Measurements from ENCODE around the gene APOBR. TPM values are rescaled to one million over a fixed set of nuclear protein-coding genes. Genes with fewer than 3 reads are reported as not detected.
"Not testable (repeated sequence)": the region's sequence is repeated elsewhere in the genome, so short reads cannot be mapped to it uniquely, and the experiment has no call there.

The APOBR gene, protein sequence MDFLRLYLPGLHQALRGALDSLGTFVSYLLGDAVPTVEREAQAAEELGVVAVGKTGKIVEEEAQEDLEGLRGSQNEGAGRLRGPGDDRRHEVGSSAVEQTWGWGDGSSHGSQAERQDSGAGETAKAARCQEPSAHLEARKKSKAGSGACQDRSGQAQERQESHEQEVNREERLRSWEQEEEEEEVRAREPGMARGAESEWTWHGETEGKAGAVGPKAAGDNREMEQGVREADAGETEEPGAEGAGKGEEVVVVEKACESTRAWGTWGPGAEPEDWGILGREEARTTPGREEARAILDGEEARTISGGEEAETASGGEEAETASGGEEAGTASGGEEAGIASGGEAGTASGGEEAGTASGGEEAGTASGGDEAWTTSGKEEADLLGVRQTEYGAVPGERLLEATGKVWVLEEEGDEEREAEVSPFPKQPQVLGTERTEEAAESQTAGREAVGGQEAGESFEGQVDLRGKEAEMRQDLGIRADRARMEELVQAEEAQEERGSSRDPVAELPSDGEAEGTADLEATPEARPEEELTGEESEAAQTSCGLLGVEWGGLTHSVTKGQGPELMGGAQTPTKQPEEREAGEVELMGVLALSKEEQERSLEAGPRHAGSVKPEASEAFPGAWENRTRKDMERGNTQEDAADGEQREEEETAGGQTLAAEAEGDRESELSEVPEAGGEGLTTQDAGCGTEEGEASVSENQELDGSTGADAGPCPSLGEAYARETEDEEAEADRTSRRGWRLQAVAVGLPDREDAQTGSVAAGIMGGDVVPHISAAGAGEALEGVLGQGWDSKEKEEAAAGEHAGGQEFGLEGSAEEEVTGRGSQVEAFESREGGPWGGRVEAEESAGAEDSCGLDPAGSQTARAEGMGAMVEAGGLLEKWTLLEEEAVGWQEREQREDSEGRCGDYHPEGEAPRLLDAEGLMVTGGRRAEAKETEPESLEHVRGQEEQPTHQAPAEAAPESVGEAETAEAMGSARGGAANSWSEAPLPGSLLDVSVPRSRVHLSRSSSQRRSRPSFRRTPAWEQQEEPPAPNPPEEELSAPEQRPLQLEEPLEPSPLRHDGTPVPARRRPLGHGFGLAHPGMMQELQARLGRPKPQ
- polyA plus RNA-seq (ENCODE audit: insufficient read length in 12 of 12), result 1 to 10 TPM in 2 of 12 donors, under 1 TPM in 9, not detected in 1; 0.40 to 5.0 (median 0.58) TPM
- long read RNA-seq, donor 1, partial matches to known transcripts, result 20 of 20 reads
- long read RNA-seq, donor 1, other reads (novel, unspliced or antisense), result 0 of 20 reads
- long read RNA-seq, donor 2, result 0 reads
- long read RNA-seq, donor 3, result 0 reads
- long read RNA-seq, donor 4, result 0 reads
- long read RNA-seq, donor 5, result 0 reads
- long read RNA-seq, donor 6, result 0 reads
- long read RNA-seq, donor 7, result 0 reads
- long read RNA-seq, donor 8, result 0 reads
- long read RNA-seq, donor 9, result 0 reads
- long read RNA-seq, donor 10, result 0 reads
- long read RNA-seq, donor 11, result 0 reads

DNA sequence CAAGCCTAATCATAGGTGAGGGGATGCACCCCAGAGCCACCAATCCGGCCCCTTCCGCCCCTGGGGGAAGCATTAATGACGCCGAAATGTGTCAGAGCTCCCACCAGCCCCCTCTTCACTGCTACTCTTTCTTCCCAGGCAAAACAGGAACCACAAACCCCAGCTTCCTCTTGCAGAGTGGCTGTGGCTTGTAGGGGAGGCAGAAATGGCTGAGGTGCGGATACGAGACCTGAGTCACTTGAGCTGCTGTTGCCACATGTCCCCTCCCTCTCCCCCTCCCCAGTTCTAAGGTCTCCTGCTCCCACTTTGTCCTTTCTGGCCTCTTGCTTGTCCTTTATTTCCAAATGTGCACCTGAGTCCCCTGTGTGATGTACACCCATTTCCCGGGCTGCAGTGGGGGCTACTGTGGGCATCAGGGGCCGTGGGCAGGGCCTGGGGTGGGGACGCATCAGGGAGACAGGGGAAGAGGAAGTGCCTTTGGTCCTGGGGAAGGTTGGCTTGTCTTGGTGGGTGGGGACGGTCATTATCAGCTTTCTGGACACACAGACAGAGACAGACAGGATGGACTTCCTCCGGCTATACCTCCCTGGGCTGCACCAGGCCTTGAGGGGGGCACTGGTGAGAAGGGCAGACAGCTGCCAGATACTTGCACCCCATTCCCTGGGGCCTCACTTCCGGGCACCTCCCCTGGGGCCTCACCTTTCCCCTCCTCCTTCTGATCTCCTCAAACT, at the start of gene APOBR:
TSS of gene APOBR (plus strand) at position 523 of the 731 bp plus-strand sequence. CDS start at position 562, 39 bp downstream.
- DNase-seq, result peak; percentile 11

DNA sequence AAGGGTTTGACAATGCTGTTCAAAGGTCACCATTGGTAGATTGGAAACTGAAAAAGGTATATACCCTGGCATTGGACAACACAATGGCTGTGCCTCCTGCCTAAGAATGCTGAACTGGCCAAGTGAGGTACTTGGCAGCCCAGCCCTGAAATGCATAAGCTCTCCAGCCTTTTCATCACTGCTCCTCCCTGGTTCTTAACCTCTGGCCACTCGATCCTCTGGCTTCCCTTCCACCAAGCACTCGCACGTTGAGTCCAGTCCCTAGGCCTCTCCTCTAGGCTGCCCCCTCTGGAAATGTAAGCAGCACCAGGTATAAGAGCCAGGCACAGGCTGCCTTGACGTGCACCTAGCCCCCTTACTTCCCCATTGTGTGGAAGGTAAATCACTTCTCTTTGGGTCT, 48.1 kb upstream of the APOBR start:
- not testable (repeated sequence) for DNase-seq

DNA sequence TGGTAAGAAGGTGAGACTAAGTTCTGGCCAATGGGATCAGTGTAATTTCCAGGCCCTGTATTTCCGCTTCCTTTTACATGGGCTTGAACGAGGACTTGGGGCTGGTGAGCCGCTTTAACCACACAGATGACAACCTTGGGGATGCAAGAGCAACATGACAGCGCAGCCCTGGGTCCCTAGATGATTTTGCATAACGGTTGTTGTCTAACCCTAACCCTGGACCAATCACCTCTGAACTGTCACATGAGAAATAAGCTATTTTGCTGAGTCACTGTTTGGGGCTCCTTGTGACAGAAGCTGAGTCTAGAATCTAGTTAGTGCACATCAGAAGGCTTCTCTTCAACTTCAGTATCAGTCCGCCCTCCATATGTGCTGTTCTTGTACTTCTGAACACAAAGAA, 47.4 kb upstream of the APOBR start:
- DNase-seq, result not testable (repeated sequence)

DNA sequence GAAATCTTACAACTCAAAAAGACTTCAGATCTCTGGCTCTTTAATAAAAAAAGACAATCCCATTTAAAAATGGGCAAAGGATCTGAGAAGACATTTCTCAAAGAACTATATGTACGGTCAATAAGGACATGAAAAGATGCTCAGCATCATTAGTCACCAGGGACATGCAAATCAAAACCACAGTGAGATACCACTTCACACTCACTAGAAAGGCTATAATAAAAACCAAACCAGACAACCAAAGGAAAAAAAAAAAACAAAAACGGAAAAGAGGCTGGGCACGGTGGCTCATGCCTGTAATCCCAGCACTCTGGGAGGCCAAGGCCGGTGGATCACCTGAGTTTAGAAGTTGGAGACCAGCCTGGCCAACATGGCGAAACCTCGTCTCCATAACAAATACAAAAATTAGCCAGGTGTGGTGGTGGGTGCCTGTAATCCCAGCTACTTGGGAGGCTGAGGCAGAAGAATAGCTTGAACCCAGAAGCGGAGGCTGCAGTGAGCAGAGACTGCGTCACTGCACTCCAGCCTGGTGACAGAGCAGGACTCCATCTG, 20.7 kb upstream of the APOBR start:
- DNase-seq, result no peak

DNA sequence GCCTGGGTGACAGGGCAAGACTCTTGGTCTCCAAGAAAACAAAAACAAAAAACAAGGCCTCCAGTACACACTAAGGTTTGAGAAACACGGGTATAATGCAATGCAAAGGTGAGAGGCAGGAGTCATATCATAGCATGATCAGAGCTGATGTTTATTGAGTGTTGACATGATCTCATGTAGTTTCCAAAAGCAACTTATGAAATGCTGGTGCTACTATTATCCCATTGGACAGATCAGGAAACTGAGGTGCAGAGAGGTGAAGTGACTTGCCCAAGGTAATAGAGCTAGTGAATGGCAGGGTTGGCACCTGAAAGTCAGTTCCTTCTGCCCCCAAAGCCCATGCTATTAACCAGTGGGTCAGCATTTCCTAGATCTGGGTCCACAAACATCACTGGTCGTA, 19.2 kb upstream of the APOBR start:
- DNase-seq, result no peak

DNA sequence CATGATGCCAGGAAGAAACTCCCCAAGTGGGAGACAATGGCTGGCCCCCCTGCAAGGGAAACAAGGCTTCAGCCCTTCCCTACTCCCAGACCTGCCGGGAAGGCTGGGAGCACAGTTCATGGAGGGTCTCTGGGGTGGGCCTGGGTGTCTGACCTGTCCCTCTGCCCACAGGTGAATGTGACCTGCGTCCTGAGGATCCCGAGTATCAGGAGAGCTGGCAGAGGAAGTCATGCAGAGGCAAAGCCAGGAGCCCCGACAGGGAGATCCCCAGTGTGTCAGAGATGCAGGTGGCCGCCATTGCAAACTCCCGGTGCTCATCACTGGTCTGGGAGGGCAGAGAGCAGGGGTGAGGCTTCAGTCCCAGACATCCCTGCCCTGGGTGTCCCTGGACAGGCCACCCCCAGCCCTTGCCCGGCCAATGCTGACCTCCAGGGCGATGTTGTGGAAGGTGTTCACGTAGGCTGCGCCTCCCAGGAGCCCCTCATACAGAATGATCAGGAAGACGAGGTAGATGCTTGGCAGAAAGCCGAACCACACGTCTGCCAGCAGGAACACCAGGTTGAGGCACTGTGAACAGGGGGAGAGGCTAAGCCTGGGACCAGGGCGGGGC, 17.0 kb upstream of the APOBR start:
- DNase-seq, result no peak

DNA sequence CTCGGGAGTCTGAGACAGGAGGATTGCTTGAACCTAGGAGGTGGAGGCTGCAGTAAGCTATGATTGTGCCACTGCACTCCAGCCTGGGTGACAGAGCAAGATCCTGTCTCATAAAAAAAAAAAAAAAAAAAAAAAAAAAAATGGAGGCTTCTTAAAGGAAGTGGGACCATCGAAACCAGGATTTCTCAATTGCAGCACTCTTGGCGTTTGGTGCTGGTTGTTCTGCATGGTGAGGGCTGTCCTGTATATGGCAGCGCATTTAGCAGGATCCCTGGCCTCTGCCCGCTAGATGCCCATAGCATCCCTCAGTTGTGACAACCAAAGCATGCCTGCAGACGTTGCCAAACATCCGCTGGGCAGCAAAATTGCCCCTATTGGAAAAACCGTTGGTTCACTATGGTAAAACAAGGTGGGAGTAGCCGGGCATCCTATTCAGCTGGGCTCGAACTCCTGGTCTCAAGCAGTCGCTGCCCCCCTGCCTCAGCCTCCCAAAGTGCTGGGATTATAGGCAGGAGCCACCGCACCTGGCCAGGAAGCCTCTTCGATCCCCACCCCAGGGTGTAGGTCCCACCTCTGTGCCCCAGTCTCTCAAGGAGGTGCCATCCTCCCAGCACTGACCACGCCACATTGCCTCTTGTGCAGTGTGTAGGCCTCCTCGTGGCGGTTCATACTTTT, 15.8 kb upstream of the APOBR start:
- DNase-seq, result no peak

DNA sequence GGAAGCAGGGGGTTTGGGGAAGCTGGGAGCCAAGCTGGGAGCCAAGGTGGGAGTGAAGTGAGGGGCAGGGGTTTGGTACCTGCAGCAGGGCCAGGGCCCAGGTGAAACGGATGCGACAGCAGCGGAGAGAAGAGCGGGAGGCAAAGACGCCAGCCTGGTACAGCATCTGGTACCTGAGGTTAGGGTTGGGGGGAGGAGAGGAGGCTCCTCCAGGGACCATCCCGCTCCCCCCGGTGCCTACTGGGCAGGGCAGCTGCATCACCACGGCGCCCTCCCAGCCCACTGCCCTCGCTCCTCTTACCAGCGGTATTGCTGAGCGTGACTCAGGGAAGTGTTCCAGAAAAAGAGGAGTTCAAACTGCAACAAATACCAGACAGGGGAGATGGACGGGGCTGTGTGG, 12.4 kb upstream of the APOBR start:
- DNase-seq, result no peak

DNA sequence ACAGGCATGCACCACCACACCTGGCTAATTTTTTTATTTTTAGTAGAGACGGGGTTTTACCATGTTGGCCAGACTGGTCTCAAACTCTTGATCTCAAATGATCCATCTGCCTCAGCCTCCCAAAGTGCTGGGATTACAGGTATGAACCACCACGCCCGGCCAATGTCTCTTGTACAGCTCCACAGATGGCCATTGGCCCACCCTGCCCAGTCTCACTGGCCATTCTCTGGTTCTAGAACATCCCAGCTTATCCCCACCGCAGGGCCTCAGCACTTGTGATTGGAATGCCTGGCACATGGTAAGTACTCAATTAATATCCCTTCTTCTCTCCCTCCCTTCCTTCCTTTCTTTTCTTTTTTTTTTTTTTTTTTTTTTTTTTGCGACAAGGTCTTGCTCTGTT, 11.1 kb upstream of the APOBR start:
- DNase-seq, result not testable (repeated sequence)

DNA sequence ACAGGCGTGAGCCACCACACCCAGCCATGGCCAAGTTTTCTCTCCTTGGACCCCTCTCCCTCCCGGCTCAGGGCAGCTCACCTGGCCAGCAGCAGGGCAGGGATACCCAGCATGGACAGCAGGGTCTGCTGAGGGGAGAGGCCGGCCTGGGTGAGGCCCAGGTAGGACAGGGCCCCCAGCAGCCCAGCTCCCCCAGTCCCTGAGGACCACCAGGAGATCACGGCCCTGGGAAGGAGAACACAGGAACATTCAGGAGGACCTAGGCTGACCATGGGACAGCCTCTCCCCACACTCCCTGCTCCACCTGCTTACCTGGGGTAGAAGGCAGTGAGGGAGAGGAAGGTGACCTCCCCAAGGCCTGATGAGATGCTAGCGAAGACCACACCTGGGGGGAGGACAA, 8.2 kb upstream of the APOBR start:
- no peak for DNase-seq

DNA sequence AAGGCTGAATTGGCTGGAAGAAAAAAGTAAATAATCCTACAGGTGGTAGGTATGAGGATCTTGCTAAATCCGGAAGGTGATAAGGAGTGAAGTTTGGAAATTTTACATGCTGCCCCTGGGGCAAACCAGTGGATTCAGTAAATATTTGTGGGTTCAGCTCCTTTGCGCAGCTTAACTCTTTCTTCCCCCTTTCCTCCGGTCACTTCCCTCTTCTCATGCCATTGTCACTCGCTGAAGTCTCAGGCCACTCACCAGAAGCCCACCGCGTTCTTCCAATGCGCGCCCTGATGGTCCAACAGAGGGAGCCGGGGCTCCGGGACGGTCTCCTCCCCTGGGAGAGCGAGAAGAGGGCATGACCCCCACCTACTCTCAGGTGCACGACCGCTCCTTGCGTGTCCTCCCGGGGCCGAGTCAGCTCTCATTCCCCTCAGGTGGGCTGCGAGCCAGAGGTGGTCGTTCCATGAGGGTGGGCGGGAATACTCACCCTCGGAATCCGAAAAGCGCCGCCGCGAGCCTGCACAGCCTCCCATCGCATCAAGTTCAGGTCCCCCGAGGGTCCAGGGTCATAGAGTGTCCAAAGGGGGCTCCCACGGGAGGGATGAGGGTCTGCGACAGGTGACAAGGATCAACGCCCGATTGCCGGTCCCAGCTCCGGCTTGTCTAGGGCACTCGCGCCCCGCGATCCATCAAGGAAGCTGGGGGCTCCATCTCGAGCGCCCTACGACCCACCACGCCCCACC, 3.0 kb upstream of the APOBR start:
- peak; percentile 20 for DNase-seq

DNA sequence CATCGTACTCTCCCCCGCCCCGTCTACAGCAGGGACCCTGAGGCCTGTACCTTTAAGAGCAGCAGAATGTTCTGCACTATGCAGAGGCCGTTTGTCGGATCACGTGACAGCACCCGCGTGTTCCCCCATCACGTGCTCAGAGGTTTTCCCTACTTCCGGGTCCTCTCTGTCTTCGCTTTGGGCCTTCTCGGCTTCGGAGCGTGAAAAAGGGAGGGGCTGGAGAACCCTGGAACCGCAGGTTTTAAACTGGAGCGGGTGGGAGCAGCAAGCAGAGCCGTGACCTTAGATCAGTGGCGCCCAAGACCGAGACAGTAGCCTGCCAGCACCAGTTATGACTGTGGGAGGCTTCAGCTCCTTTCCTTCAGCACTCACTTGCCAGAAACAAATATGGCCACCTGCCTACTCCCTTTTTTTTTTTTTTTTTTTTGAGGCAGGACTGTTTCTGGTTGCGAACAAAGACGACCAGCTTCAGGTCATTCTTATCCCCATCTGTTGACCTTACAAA, 2.4 kb upstream of the APOBR start, which contains the start of gene CLN3:
TSS of gene CLN3 (minus strand) at position 105 of the 505 bp plus-strand sequence. CDS start 315 bp downstream, outside the sequence.
- peak; percentile 95 for DNase-seq

DNA sequence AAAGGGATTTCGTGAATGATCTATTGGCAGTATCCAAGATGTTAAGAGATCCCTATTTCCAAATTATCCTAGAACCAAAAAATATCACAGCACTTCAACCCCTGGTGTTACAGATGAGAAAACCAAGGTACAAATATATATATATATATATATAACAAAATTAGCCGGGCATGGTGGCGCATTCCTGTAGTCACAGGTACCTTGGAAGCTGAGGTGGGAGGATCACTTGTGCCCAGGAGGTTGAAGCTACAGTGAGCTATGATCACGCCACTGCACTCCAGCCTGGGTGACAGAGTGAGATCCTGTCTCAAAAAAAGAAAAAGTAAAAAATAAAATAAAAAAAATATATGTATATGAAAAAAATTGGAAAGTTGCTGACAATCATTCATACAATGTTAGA, 1.9 kb upstream of the APOBR start:
- no peak for DNase-seq

DNA sequence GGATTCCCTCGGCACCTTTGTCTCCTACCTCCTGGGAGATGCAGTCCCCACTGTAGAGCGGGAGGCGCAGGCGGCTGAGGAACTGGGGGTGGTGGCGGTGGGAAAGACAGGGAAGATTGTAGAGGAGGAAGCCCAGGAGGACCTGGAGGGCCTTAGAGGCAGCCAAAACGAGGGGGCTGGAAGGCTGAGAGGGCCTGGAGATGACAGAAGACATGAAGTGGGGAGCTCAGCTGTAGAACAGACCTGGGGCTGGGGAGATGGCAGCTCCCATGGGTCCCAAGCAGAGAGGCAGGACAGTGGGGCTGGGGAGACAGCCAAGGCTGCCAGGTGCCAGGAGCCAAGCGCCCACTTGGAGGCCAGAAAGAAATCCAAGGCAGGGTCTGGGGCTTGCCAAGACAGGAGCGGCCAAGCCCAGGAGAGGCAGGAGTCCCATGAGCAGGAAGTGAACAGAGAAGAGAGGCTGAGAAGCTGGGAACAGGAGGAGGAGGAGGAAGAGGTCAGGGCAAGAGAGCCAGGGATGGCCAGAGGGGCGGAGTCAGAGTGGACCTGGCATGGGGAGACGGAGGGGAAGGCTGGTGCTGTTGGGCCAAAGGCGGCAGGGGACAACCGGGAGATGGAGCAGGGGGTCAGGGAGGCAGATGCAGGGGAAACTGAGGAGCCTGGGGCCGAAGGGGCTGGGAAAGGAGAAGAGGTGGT, 803 bp downstream of the APOBR start:
- no peak for DNase-seq

DNA sequence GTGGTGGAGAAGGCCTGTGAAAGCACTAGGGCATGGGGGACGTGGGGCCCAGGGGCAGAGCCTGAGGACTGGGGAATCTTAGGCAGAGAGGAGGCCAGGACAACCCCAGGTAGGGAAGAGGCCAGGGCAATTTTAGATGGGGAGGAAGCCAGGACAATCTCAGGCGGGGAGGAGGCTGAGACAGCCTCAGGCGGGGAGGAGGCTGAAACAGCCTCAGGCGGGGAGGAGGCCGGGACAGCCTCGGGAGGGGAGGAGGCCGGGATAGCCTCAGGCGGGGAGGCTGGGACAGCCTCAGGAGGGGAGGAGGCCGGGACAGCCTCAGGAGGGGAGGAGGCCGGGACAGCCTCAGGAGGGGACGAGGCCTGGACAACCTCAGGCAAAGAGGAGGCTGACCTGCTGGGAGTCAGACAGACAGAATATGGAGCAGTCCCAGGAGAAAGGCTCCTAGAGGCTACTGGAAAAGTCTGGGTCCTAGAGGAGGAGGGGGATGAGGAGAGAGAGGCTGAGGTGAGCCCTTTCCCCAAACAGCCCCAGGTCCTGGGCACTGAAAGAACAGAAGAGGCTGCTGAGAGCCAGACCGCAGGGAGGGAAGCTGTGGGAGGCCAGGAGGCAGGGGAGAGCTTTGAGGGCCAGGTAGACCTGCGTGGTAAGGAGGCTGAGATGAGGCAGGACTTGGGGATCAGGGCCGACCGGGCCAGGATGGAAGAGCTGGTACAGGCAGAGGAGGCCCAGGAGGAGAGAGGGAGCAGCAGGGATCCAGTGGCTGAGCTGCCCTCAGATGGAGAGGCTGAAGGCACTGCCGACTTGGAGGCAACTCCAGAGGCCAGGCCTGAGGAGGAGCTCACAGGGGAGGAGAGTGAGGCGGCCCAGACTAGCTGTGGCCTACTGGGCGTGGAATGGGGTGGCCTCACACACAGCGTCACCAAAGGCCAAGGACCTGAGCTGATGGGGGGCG, 1.6 kb downstream of the APOBR start:
- no peak for DNase-seq

DNA sequence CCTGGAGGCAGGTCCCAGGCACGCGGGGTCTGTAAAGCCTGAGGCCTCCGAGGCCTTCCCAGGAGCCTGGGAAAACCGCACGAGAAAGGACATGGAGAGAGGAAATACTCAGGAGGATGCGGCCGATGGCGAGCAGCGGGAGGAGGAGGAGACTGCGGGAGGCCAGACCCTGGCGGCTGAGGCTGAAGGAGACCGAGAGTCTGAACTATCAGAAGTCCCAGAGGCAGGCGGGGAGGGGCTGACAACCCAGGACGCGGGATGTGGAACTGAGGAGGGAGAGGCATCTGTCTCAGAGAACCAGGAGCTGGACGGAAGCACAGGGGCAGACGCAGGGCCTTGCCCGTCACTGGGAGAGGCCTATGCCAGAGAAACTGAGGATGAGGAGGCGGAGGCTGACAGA, 2.4 kb downstream of the APOBR start:
- DNase-seq, result no peak

DNA sequence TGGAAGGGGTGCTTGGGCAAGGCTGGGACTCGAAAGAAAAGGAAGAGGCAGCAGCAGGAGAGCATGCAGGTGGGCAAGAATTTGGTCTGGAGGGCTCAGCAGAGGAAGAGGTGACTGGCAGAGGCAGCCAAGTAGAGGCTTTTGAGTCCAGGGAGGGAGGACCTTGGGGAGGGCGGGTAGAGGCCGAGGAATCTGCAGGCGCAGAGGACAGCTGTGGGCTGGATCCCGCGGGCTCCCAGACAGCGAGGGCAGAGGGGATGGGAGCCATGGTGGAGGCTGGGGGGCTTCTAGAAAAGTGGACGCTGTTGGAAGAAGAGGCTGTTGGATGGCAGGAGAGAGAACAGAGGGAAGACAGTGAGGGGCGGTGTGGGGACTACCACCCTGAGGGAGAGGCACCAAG, 2.9 kb downstream of the APOBR start:
- no peak for DNase-seq

Measured in muscle of arm (tissue), 14 donors.